ENCODE data around the gene EP400. TPM values are rescaled to one million over a fixed set of nuclear protein-coding genes. Genes with fewer than 3 reads are reported as not detected.

The EP400 gene
- total and polyA plus RNA-seq, 2 experiments from 2014 or later, result 10.3 to 12.3 TPM

- H3K36me3 ChIP-seq (replicated peaks; ENCODE audit: insufficient read depth, low read depth), result no peaks in the 10 kb centered on the region
Observed at GRCh38 chr12:132117558-132117875, 167.8 kb downstream of the EP400 start.

DNA sequence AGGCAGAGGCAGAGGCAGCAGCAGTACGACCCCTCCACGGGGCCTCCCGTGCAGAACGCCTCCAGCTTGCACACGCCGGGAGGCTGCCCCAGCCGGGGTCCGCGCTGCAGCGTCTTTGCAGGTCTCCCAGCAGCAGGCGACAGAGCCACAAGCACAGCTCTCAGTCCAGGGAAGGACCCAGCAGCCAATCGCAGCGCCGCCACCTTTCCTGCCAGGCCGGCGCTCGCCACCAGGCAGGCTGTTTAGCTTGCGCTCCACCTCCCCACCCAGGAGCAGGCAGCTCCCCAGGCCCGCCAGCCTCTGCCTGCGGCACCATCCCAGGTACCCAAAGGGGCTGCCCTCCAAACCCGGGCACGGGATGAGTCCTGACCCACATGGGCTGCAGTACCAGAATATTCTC is 169.1 kb downstream of the EP400 start:
- H3K9me3 ChIP-seq (ENCODE audit: low read depth), result no peaks in the 10 kb centered on the region
- DNase-seq (ENCODE audit: low spot score), result no peak
- H3K4me1 ChIP-seq (ENCODE audit: insufficient read depth), result no peaks in the 10 kb centered on the region
- H3K27ac ChIP-seq, result no peak overlapping the region
- no peaks in the 10 kb centered on the region for H3K27me3 ChIP-seq
- no peak overlapping the region for H3K4me2 ChIP-seq
- H3K36me3 ChIP-seq (replicated peaks; ENCODE audit: insufficient read depth, low read depth), result no peaks in the 10 kb centered on the region
- WGBS (ENCODE audit: low lambda C conversion rate, missing lambda C conversion rate), result 96% methylated on average over 22 of the region's 22 CpGs
- H4K20me1 ChIP-seq (ENCODE audit: insufficient read depth, poor library complexity, severe bottlenecking), result no peaks in the 10 kb centered on the region
- H3K9me2 ChIP-seq (replicated peaks; ENCODE audit: insufficient read depth), result no peaks in the 10 kb centered on the region
- no peak overlapping the region for H3K4me3 ChIP-seq
- TF ChIP-seq, protein P1, sequence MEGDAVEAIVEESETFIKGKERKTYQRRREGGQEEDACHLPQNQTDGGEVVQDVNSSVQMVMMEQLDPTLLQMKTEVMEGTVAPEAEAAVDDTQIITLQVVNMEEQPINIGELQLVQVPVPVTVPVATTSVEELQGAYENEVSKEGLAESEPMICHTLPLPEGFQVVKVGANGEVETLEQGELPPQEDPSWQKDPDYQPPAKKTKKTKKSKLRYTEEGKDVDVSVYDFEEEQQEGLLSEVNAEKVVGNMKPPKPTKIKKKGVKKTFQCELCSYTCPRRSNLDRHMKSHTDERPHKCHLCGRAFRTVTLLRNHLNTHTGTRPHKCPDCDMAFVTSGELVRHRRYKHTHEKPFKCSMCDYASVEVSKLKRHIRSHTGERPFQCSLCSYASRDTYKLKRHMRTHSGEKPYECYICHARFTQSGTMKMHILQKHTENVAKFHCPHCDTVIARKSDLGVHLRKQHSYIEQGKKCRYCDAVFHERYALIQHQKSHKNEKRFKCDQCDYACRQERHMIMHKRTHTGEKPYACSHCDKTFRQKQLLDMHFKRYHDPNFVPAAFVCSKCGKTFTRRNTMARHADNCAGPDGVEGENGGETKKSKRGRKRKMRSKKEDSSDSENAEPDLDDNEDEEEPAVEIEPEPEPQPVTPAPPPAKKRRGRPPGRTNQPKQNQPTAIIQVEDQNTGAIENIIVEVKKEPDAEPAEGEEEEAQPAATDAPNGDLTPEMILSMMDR (IDR thresholded peaks at IDR 0.05; ENCODE audit: poor library complexity), result no peak
- TF ChIP-seq EZH2phosphoT487 (IDR thresholded peaks at IDR 0.05; ENCODE audit: low read depth, severe bottlenecking, unreplicated experiment), result no peak
- H2AFZ ChIP-seq, result no peak overlapping the region
- no peaks in the 10 kb centered on the region for H3K79me2 ChIP-seq

More at GRCh38 chr12:132117558-132117875, 167.8 kb downstream of the EP400 start:
- no peaks in the 10 kb centered on the region for H3K27me3 ChIP-seq
- no peaks in the 10 kb centered on the region for H3K4me1 ChIP-seq (ENCODE audit: insufficient read depth)
- no peaks in the 10 kb centered on the region for H3K9me2 ChIP-seq (replicated peaks; ENCODE audit: insufficient read depth)
- no peak overlapping the region for H3K27ac ChIP-seq
- H3K79me2 ChIP-seq, result no peaks in the 10 kb centered on the region
- WGBS (ENCODE audit: low lambda C conversion rate, missing lambda C conversion rate), result 98% methylated on average over 9 of the region's 10 CpGs
- no peak overlapping the region for H3K4me3 ChIP-seq
- H4K20me1 ChIP-seq (ENCODE audit: insufficient read depth, poor library complexity, severe bottlenecking), result no peaks in the 10 kb centered on the region
- DNase-seq (ENCODE audit: low spot score), result no peak
- H3K9me3 ChIP-seq (ENCODE audit: low read depth), result no peaks in the 10 kb centered on the region
- no peak for TF ChIP-seq EZH2phosphoT487 (IDR thresholded peaks at IDR 0.05; ENCODE audit: low read depth, severe bottlenecking, unreplicated experiment)
- no peak overlapping the region for H2AFZ ChIP-seq
- no peak overlapping the region for H3K4me2 ChIP-seq

GRCh38 chr12:132121283-132121682 is 171.5 kb downstream of the EP400 start:
- Histone ChIP-seq H3K36me3 (replicated peaks; ENCODE audit: insufficient read depth, low read depth) (no peaks in the 10 kb centered on the region), H3K79me2 (no peaks in the 10 kb centered on the region), H3K27me3 (no peaks in the 10 kb centered on the region), H3K27ac (no peak overlapping the region), H2AFZ (no peak overlapping the region), H3K9me3 (ENCODE audit: low read depth) (no peaks in the 10 kb centered on the region), H3K4me2 (no peak overlapping the region), H3K4me1 (ENCODE audit: insufficient read depth) (no peaks in the 10 kb centered on the region), H4K20me1 (ENCODE audit: insufficient read depth, poor library complexity, severe bottlenecking) (no peaks in the 10 kb centered on the region), H3K4me3 (no peak overlapping the region), H3K9me2 (replicated peaks; ENCODE audit: insufficient read depth) (no peaks in the 10 kb centered on the region)
- no peak for DNase-seq (ENCODE audit: low spot score)
- 97% methylated on average over 14 of the region's 14 CpGs for WGBS (ENCODE audit: low lambda C conversion rate, missing lambda C conversion rate)
- no peak for TF ChIP-seq EZH2phosphoT487 (IDR thresholded peaks at IDR 0.05; ENCODE audit: low read depth, severe bottlenecking, unreplicated experiment)
- TF ChIP-seq EZH2 (IDR thresholded peaks at IDR 0.05; ENCODE audit: borderline replicate concordance), result no peak
- TF ChIP-seq, protein P1 (IDR thresholded peaks at IDR 0.05; ENCODE audit: poor library complexity), result no peak

- Histone ChIP-seq H2AFZ (no peak overlapping the region), H3K36me3 (replicated peaks; ENCODE audit: insufficient read depth, low read depth) (peaks cover 5% of the 10 kb centered on the region), H4K20me1 (ENCODE audit: insufficient read depth, poor library complexity, severe bottlenecking) (no peaks in the 10 kb centered on the region), H3K9me3 (ENCODE audit: low read depth) (no peaks in the 10 kb centered on the region), H3K4me1 (ENCODE audit: insufficient read depth) (no peaks in the 10 kb centered on the region), H3K27me3 (no peaks in the 10 kb centered on the region), H3K9me2 (replicated peaks; ENCODE audit: insufficient read depth) (no peaks in the 10 kb centered on the region), H3K4me2 (no peak overlapping the region), H3K79me2 (no peaks in the 10 kb centered on the region), H3K4me3 (no peak overlapping the region), H3K27ac (no peak overlapping the region)
- DNase-seq (ENCODE audit: low spot score), result no peak
- WGBS (ENCODE audit: low lambda C conversion rate, missing lambda C conversion rate), result 94% methylated on average over 12 of the region's 12 CpGs
- TF ChIP-seq EZH2phosphoT487 (IDR thresholded peaks at IDR 0.05; ENCODE audit: low read depth, severe bottlenecking, unreplicated experiment) (no peak), EZH2 (IDR thresholded peaks at IDR 0.05; ENCODE audit: borderline replicate concordance) (no peak)
- TF ChIP-seq, protein P1 (IDR thresholded peaks at IDR 0.05; ENCODE audit: poor library complexity), result no peak
Observed at GRCh38 chr12:132123970-132124765, 174.4 kb downstream of the EP400 start.
